SU-DHL-6 (cell line): ENCODE data around the gene GRID2.
"Not testable (repeated sequence)": the region's sequence is repeated elsewhere in the genome, so short reads cannot be mapped to it uniquely, and the experiment has no call there.

Experiments
- CTCF ChIP-seq: fragments of 200-600 bp; sonication (generic); IDR thresholded peaks from one replicate; pipeline ENCODE4 v1.5.1; 2017; ENCODE audit warnings: antibody characterized with exemption, mild to moderate bottlenecking, low read length, moderate library complexity; ENCODE audit not compliant: insufficient read depth, poor library complexity, severe bottlenecking
- EZH2phosphoT487 ChIP-seq: fragments of 200-600 bp; sonication (generic), shearing (Covaris generic); conservative IDR thresholded peaks from 2 replicates; pipeline ENCODE4 v1.6.1; 2018; ENCODE audit warnings: mild to moderate bottlenecking, antibody characterized with exemption, low read length, moderate library complexity, mixed read lengths

DNA sequence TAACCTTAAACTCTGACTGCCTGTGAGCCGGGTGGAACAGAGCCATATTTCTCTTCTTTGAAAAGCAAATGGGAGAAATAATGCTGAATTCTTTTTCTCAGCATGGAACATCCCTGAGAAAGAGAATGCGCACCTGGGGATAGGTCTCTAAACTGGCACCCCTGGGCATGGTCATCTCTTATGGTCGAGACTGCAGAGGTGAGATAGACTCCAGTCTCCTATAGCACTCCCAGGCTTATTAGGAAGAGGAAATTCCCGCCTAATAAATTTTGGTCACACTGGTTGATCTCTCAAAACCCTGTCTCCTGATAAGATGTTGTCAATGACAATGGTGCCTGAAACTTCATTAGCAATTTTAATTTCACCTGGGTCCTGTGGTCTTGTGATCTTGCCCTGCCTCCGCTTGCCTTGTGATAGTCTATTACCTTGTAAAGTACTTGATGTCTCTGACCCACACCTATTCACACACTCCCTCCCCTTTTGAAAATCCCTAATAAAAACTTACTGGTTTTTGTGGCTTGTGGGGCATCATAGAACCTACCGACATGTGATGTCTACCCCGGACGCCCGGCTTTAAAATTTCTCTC is 1062.5 kb downstream of the GRID2 start:
- TF ChIP-seq CTCF, EZH2phosphoT487: not testable (repeated sequence)
